Activated CD8-positive, alpha-beta T cell treated with anti-CD3 and anti-CD28 coated beads for 36 hours (primary cell): ENCODE data around the gene ERC2. TPM values are rescaled to one million over a fixed set of nuclear protein-coding genes. Genes with fewer than 3 reads are reported as not detected.

ENCODE experiments used
- ATAC-seq: fragments of 200-7000 bp; cut with Tn5 transposase; one replicate; pipeline ENCODE4 v1.10.0; 2021; ENCODE audit warnings: mild to moderate bottlenecking, moderate library complexity
- CTCF ChIA-PET: fragments of 350-600 bp; sonication (Branson Sonifier 250); formaldehyde crosslinking; loops from one replicate; lab custom pipeline; 2021; ENCODE audit warnings: antibody characterized with exemption; lab: Charles Lee
- POLR2A ChIA-PET: fragments of 350-600 bp; sonication (Branson Sonifier 250); formaldehyde crosslinking; loops from one replicate; lab custom pipeline; 2021; ENCODE audit warnings: antibody characterized with exemption; lab: Charles Lee
- DNase-seq: peaks from one replicate; pipeline ENCODE4 v3.0.0-alpha.2; 2020
- H3K27ac Mint-ChIP-seq: one replicate; pipeline ENCODE4 v1.8.0; 2021; ENCODE audit warnings: mild to moderate bottlenecking, mixed read lengths
- H3K27me3 Mint-ChIP-seq: one replicate; pipeline ENCODE4 v1.8.0; 2021; ENCODE audit warnings: mixed read lengths
- H3K36me3 Mint-ChIP-seq: one replicate; pipeline ENCODE4 v1.8.0; 2021; ENCODE audit warnings: low read depth, mixed read lengths
- H3K4me1 Mint-ChIP-seq: one replicate; pipeline ENCODE4 v1.8.0; 2021; ENCODE audit warnings: low read depth, mixed read lengths
- H3K4me3 Mint-ChIP-seq: one replicate; pipeline ENCODE4 v1.8.0; 2021; ENCODE audit warnings: mild to moderate bottlenecking, moderate library complexity, mixed read lengths
- H3K9me3 Mint-ChIP-seq: one replicate; pipeline ENCODE4 v1.8.0; 2021; ENCODE audit warnings: mixed read lengths
- intact Hi-C: fragments of 100-400 bp; cut with micrococcal nuclease; formaldehyde crosslinking; loops from one replicate; pipeline ENCODE4 v1.10.0; 2022
- total RNA-seq, 2 experiments: library from RNA; stranded (reverse); gene quantifications; one replicate each; pipeline ENCODE4 v1.2.3, GENCODE V29; 2021
- TF ChIP-seq, protein P1 (sequence below): fragments of 200-600 bp; IDR thresholded peaks from one replicate; pipeline ENCODE4 v1.8.0; 2022; ENCODE audit warnings: antibody characterized with exemption, mild to moderate bottlenecking

ERC2 gene
- total RNA-seq, 2 experiments from 2014 or later: 0.18 to 0.52 TPM

DNA sequence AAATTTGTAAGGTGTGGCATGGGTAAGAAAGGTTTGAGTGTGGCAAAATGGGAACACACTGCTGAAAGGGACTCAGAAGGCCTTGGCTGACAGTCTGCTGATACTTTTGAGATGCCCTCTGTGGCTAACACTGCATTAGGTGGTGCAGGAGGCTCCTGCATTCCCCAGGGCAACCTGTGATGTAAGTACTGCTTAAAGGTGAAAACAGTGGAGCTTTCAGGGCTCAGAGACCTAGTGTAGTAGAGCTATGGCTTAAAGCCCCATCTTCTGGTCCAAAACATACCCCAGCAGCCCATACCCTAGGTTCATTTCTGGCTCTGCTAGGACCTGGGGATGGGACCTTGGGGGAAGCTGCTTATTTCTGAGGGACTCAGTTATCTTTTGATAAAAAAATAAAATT is 374.1 kb downstream of the ERC2 start:
- H3K27ac Mint-ChIP-seq: no peak overlapping the region
- H3K9me3 Mint-ChIP-seq: no peaks in the 10 kb centered on the region
- peaks cover 5% of the 10 kb centered on the region for H3K27me3 Mint-ChIP-seq
- ChIA-PET POLR2A (no interaction called here), CTCF (no interaction called here)
- intact Hi-C loops: no loop called here
- no peak overlapping the region for H3K4me3 Mint-ChIP-seq
- H3K36me3 Mint-ChIP-seq: no peaks in the 10 kb centered on the region
- DNase-seq: no peak
- ATAC-seq: no peak
- TF ChIP-seq, protein P1, sequence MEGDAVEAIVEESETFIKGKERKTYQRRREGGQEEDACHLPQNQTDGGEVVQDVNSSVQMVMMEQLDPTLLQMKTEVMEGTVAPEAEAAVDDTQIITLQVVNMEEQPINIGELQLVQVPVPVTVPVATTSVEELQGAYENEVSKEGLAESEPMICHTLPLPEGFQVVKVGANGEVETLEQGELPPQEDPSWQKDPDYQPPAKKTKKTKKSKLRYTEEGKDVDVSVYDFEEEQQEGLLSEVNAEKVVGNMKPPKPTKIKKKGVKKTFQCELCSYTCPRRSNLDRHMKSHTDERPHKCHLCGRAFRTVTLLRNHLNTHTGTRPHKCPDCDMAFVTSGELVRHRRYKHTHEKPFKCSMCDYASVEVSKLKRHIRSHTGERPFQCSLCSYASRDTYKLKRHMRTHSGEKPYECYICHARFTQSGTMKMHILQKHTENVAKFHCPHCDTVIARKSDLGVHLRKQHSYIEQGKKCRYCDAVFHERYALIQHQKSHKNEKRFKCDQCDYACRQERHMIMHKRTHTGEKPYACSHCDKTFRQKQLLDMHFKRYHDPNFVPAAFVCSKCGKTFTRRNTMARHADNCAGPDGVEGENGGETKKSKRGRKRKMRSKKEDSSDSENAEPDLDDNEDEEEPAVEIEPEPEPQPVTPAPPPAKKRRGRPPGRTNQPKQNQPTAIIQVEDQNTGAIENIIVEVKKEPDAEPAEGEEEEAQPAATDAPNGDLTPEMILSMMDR: no peak
- no peaks in the 10 kb centered on the region for H3K4me1 Mint-ChIP-seq

DNA sequence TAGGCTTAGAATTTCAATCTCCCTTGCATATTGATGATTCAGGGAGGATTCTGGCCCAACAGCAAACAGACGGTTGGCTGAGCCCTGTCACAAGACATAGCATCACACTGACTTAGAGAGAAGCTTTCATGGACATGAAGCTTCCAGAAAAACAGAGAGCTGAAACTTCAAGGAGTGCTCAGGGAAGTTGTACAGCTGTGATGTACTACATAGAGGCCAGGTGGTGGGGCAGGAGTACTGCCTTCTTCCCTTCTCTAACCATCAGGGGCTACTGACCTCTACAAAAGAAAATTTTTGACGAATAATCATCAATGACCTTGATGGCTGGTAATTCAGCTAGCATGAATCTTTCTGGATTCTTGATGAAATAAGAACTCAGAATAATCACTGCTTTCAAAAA is 378.5 kb downstream of the ERC2 start:
- Mint-ChIP-seq H3K4me1 (no peaks in the 10 kb centered on the region), H3K9me3 (peaks cover 4% of the 10 kb centered on the region), H3K27ac (no peak overlapping the region), H3K36me3 (no peaks in the 10 kb centered on the region), H3K27me3 (peaks cover 5% of the 10 kb centered on the region), H3K4me3 (no peak overlapping the region)
- POLR2A ChIA-PET: interaction anchor here (0.7 kb wide), 1 partner anchor 17 kb away, joined by 3 read pairs; no protein-coding TSS in a partner anchor
- no peak for ATAC-seq
- no peak for DNase-seq
- CTCF ChIA-PET: no interaction called here
- intact Hi-C loops: no loop called here
- TF ChIP-seq, protein P1: no peak

DNA sequence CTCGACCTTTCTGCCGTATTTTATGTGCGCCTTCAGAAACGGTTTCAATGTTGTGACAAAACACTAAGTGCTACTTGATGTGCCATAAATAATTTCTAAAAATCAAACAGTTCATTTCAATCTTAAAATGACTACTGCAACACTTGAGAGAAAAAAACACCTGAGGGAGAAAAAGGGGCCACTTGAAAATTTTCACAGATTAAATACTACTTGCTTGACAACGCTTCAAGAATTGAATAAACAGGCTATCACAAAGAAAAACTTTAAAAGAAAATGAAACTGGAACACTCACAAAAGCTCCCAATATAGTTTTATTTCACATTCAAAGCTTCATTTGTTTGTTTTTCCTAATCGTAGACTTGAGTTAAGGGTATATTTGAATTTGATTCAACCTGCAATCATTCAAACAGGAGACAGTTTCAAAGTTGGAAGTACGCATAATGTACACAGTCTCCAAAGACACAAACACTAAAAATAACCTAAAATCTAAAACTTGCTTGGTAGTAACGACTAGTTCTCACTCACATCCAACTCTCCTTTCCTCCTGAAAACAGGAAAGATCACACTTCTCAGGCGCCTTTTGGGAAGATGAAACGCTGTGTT is 380.7 kb downstream of the ERC2 start:
- TF ChIP-seq, protein P1: no peak
- Mint-ChIP-seq H3K9me3 (peaks cover 4% of the 10 kb centered on the region), H3K4me3 (no peak overlapping the region), H3K27ac (no peak overlapping the region), H3K4me1 (no peaks in the 10 kb centered on the region), H3K27me3 (peaks cover 5% of the 10 kb centered on the region), H3K36me3 (no peaks in the 10 kb centered on the region)
- intact Hi-C loops: no loop called here
- DNase-seq: no peak
- CTCF ChIA-PET: no interaction called here
- no peak for ATAC-seq
- POLR2A ChIA-PET: no interaction called here

DNA sequence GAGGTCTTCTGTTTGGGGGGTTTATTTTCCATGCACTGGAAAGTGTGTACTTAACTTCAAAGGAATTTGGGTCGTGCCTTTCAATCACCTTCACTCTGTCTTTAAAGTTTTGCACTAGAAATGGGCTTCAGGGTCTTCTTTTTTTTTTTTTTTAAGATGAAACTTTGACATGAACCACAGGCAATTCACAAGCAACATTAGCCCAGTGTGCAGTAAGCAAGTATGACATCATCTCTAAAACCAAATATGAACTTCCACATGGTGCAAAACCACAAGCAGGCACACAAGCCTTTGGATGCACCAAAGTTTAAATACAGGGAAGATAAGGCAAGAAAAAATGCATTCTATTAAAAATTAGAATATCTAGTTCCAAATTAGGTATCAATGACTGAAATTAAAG is 381.9 kb downstream of the ERC2 start:
- no peak overlapping the region for H3K27ac Mint-ChIP-seq
- ATAC-seq (no peak), DNase-seq (no peak)
- H3K9me3 Mint-ChIP-seq: peaks cover 4% of the 10 kb centered on the region
- CTCF ChIA-PET: no interaction called here
- no peaks in the 10 kb centered on the region for H3K36me3 Mint-ChIP-seq
- POLR2A ChIA-PET: no interaction called here
- TF ChIP-seq, protein P1: no peak
- no peak overlapping the region for H3K4me3 Mint-ChIP-seq
- H3K4me1 Mint-ChIP-seq: no peaks in the 10 kb centered on the region
- H3K27me3 Mint-ChIP-seq: peaks cover 5% of the 10 kb centered on the region
- intact Hi-C loops: no loop called here

DNA sequence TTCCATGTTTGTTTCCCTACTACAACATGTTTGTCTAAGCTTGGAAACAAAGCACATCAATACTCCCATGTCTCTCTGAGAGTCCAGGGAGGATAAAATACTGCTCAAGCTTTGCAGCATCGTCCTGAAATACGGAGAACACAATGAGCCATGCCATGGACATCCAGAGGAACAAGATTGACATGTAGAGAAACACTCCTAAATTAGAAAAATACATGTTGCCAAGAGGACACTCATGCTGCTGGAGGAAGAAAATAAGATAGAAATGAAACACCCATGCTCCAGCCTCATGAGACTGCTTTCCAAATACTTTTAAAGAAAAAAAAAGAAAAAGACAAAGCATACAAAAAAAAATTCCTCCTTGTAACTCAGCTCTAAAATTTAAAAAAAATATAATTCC is 387.0 kb downstream of the ERC2 start:
- Mint-ChIP-seq H3K4me3 (no peak overlapping the region), H3K36me3 (no peaks in the 10 kb centered on the region), H3K27ac (no peak overlapping the region), H3K4me1 (no peaks in the 10 kb centered on the region), H3K27me3 (peaks cover 2% of the 10 kb centered on the region), H3K9me3 (no peaks in the 10 kb centered on the region)
- TF ChIP-seq, protein P1: no peak
- intact Hi-C loops: no loop called here
- no peak for DNase-seq
- ChIA-PET CTCF (interaction anchor here (0.7 kb wide), 1 partner anchor 904 kb away, joined by 3 read pairs; no protein-coding TSS in a partner anchor), POLR2A (no interaction called here)
- ATAC-seq: no peak
